ENCODE data around the gene SHC3.

SHC3 gene

GRCh38 chr9:89048616-89049015, 130.0 kb downstream of the SHC3 start:
- no peak for DNase-seq

- DNase-seq: no peak
These were observed 131.0 kb downstream of the SHC3 start for GRCh38 chr9:89047667-89048066.

GRCh38 chr9:89046832-89047231, 131.8 kb downstream of the SHC3 start:
- DNase-seq: no peak

GRCh38 chr9:89044881-89045280, 133.7 kb downstream of the SHC3 start:
- DNase-seq: no peak

- no peak for DNase-seq
These were observed 134.5 kb downstream of the SHC3 start for GRCh38 chr9:89044104-89044503.

- DNase-seq: no peak
These were observed 135.6 kb downstream of the SHC3 start for GRCh38 chr9:89042984-89043383.

- DNase-seq: no peak
These were observed 139.0 kb downstream of the SHC3 start for GRCh38 chr9:89039664-89040063.

GRCh38 chr9:89039104-89039465, 139.5 kb downstream of the SHC3 start:
- DNase-seq: no peak

- no peak for DNase-seq
These were observed 140.1 kb downstream of the SHC3 start for GRCh38 chr9:89038382-89039103.

GRCh38 chr9:89037891-89038290, 140.7 kb downstream of the SHC3 start:
- DNase-seq: no peak

- no peak for DNase-seq
These were observed 141.3 kb downstream of the SHC3 start for GRCh38 chr9:89037346-89037745.

GRCh38 chr9:89036891-89037290, 141.7 kb downstream of the SHC3 start:
- DNase-seq: no peak

- DNase-seq: no peak
These were observed 142.2 kb downstream of the SHC3 start for GRCh38 chr9:89036383-89036782.

GRCh38 chr9:89032661-89033060, 146.0 kb downstream of the SHC3 start:
- DNase-seq: no peak

GRCh38 chr9:89032173-89032572, 146.4 kb downstream of the SHC3 start:
- no peak for DNase-seq

- DNase-seq: no peak
These were observed 148.8 kb downstream of the SHC3 start for GRCh38 chr9:89029788-89030187.

- no peak for DNase-seq
These were observed 151.7 kb downstream of the SHC3 start for GRCh38 chr9:89026876-89027275.

GRCh38 chr9:89025553-89025952, 153.1 kb downstream of the SHC3 start:
- DNase-seq: no peak

- DNase-seq: no peak
These were observed 153.9 kb downstream of the SHC3 start for GRCh38 chr9:89024727-89025126.

- DNase-seq: no peak
These were observed 154.9 kb downstream of the SHC3 start for GRCh38 chr9:89023740-89024139.

GRCh38 chr9:89022902-89023301, 155.7 kb downstream of the SHC3 start:
- no peak for DNase-seq

GRCh38 chr9:89022001-89022759, 156.4 kb downstream of the SHC3 start:
- no peak for DNase-seq

- DNase-seq: no peak
These were observed 157.3 kb downstream of the SHC3 start for GRCh38 chr9:89021154-89021803.

GRCh38 chr9:89020754-89021153, 157.9 kb downstream of the SHC3 start:
- DNase-seq: no peak
